Endodermal cell (in vitro differentiated cells): Measurements from ENCODE around the gene SSU72. TPM values are rescaled to one million over a fixed set of nuclear protein-coding genes. Genes with fewer than 3 reads are reported as not detected.

Experiments
- DNase-seq: peaks from one replicate; pipeline ENCODE4 v3.0.0-alpha.2; 2017
- H3K27ac ChIP-seq: 2 replicates; pipeline ENCODE4 v1.5.1; 2013; ENCODE audit warnings: mild to moderate bottlenecking, low read depth, low read length, moderate library complexity
- H3K27me3 ChIP-seq: 2 replicates; pipeline ENCODE4 v1.6.1; 2013; ENCODE audit warnings: mild to moderate bottlenecking, low read length, moderate library complexity; ENCODE audit not compliant: insufficient read depth, control insufficient read depth, poor library complexity, severe bottlenecking
- H3K36me3 ChIP-seq: 2 replicates; pipeline ENCODE4 v1.7.0; 2013; ENCODE audit warnings: mild to moderate bottlenecking, low read length, moderate library complexity; ENCODE audit not compliant: control insufficient read depth, insufficient read depth
- H3K4me1 ChIP-seq: one replicate; pipeline ENCODE4 v1.7.0; 2013; ENCODE audit warnings: low read length; ENCODE audit not compliant: control insufficient read depth, insufficient read depth
- H3K4me3 ChIP-seq: 2 replicates; pipeline ENCODE4 v1.5.1; 2013; ENCODE audit warnings: mild to moderate bottlenecking, low read length, moderate library complexity
- H3K9ac ChIP-seq: 2 replicates; pipeline ENCODE4 v1.6.1; 2013; ENCODE audit warnings: mild to moderate bottlenecking, low read length, moderate library complexity; ENCODE audit not compliant: poor library complexity, severe bottlenecking; ENCODE audit errors: extremely low read depth
- H3K9me3 ChIP-seq: 2 replicates; pipeline ENCODE4 v1.6.1; 2013; ENCODE audit warnings: mild to moderate bottlenecking, low read length, moderate library complexity; ENCODE audit not compliant: control insufficient read depth
- H3K27ac Mint-ChIP-seq: 2 replicates; pipeline ENCODE4 v1.8.0; 2020; ENCODE audit warnings: mixed read lengths
- H3K27me3 Mint-ChIP-seq: 2 replicates; pipeline ENCODE4 v1.8.0; 2021; ENCODE audit warnings: mild to moderate bottlenecking, mixed read lengths; ENCODE audit not compliant: insufficient read depth
- H3K36me3 Mint-ChIP-seq: 2 replicates; pipeline ENCODE4 v1.8.0; 2020; ENCODE audit warnings: low read depth, mixed read lengths
- H3K4me1 Mint-ChIP-seq: 2 replicates; pipeline ENCODE4 v1.8.0; 2020; ENCODE audit warnings: mixed read lengths
- H3K4me3 Mint-ChIP-seq: 2 replicates; pipeline ENCODE4 v1.8.0; 2020; ENCODE audit warnings: mild to moderate bottlenecking, moderate library complexity, mixed read lengths
- H3K9me3 Mint-ChIP-seq: 2 replicates; pipeline ENCODE4 v1.8.0; 2020; ENCODE audit warnings: mild to moderate bottlenecking, mixed read lengths
- CTCF ChIP-seq: fragments of 200-600 bp; sonication (generic); conservative IDR thresholded peaks from 2 replicates; pipeline ENCODE4 v1.5.0; 2021; ENCODE audit warnings: antibody characterized with exemption, mild to moderate bottlenecking
- WGBS, 2 experiments: methylation state at CpG; one replicate each; pipeline versions ENCODE4 v1.1.5 to v1.1.7; 2013; ENCODE audit warnings: missing lambda C conversion rate in 2 of 2, mixed read lengths in 1 of 2; ENCODE audit not compliant: insufficient coverage in 1 of 2, insufficient read length in 1 of 2; 5-methylcytosine and 5-hydroxymethylcytosine counted together
- total RNA-seq, 2 donors: library from RNA; stranded (reverse); fragmentation: NEBNext Ultra II Directional in 1 of 2; extraction: Animal tissue kit (Norgen Biotek cat#: 25700) in 1 of 2; gene quantifications; 2 replicates in 1 of 2; 3 replicates in 1 of 2; pipeline ENCODE4 v1.2.1, GENCODE V29; 2021

SSU72 gene
- total RNA-seq, 2 donors from 2014 or later = 133 to 138 TPM

- H3K4me1 Mint-ChIP-seq = peaks cover 1% of the 10 kb centered on the region
- H3K9me3 ChIP-seq = no peaks in the 10 kb centered on the region
- H3K4me1 ChIP-seq = no peaks in the 10 kb centered on the region
- peaks cover 50% of the 10 kb centered on the region for H3K27me3 Mint-ChIP-seq
- peaks cover 42% of the 10 kb centered on the region for H3K27me3 ChIP-seq
- no peak overlapping the region for H3K27ac ChIP-seq
- TF ChIP-seq CTCF = no peak
- H3K36me3 ChIP-seq = no peaks in the 10 kb centered on the region
- H3K9ac ChIP-seq = no peak overlapping the region
- H3K4me3 Mint-ChIP-seq = no peak overlapping the region
- WGBS, 2 experiments = 74 to 82% methylated on average over 9 to 18 of the region's 18 CpGs
- H3K9me3 Mint-ChIP-seq = no peaks in the 10 kb centered on the region
- H3K4me3 ChIP-seq = no peak overlapping the region
- H3K36me3 Mint-ChIP-seq = no peaks in the 10 kb centered on the region
- DNase-seq = no peak
- H3K27ac Mint-ChIP-seq = no peak overlapping the region
These were observed 27.8 kb upstream of the SSU72 start for GRCh38 chr1:1602304-1602967.

GRCh38 chr1:1601564-1602303, 27.1 kb upstream of the SSU72 start:
- no peak overlapping the region for H3K27ac Mint-ChIP-seq
- Histone ChIP-seq H3K36me3 (no peaks in the 10 kb centered on the region), H3K9me3 (no peaks in the 10 kb centered on the region), H3K27ac (no peak overlapping the region), H3K9ac (no peak overlapping the region), H3K4me1 (peaks cover 3% of the 10 kb centered on the region), H3K4me3 (no peak overlapping the region), H3K27me3 (peaks cover 44% of the 10 kb centered on the region)
- H3K9me3 Mint-ChIP-seq = no peaks in the 10 kb centered on the region
- H3K4me3 Mint-ChIP-seq = no peak overlapping the region
- DNase-seq = no peak
- no peak for TF ChIP-seq CTCF
- peaks cover 1% of the 10 kb centered on the region for H3K4me1 Mint-ChIP-seq
- H3K36me3 Mint-ChIP-seq = no peaks in the 10 kb centered on the region
- peaks cover 50% of the 10 kb centered on the region for H3K27me3 Mint-ChIP-seq
- 91% methylated on average over 6 to 15 of the region's 15 CpGs for WGBS, 2 experiments

GRCh38 chr1:1600861-1601563, 26.3 kb upstream of the SSU72 start:
- Histone ChIP-seq H3K4me3 (peak overlapping the region; percentile 70), H3K4me1 (peaks cover 3% of the 10 kb centered on the region), H3K36me3 (no peaks in the 10 kb centered on the region), H3K27me3 (peaks cover 51% of the 10 kb centered on the region), H3K27ac (no peak overlapping the region), H3K9me3 (no peaks in the 10 kb centered on the region), H3K9ac (no peak overlapping the region)
- DNase-seq = no peak
- Mint-ChIP-seq H3K27me3 (peaks cover 50% of the 10 kb centered on the region), H3K4me1 (peaks cover 1% of the 10 kb centered on the region), H3K36me3 (no peaks in the 10 kb centered on the region), H3K27ac (no peak overlapping the region), H3K4me3 (peak overlapping the region; percentile 38), H3K9me3 (no peaks in the 10 kb centered on the region)
- WGBS, 2 experiments = 81% methylated on average over 9 to 22 of the region's 22 CpGs
- no peak for TF ChIP-seq CTCF
